HepG2 (cell line): ENCODE results near the gene TEX22. TPM values are rescaled to one million over a fixed set of nuclear protein-coding genes. Genes with fewer than 3 reads are reported as not detected.

Source experiments
- AGO1 ChIP-seq: fragments of 200-400 bp; formaldehyde crosslinking; IDR thresholded peaks from 2 replicates; pipeline ENCODE4 v1.6.1; 2017; ENCODE audit warnings: mild to moderate bottlenecking, low read depth, low read length, moderate library complexity; ENCODE audit not compliant: poor library complexity, severe bottlenecking
- ARID2 ChIP-seq: sonication (generic); formaldehyde crosslinking; IDR thresholded peaks from 2 replicates; pipeline ENCODE4 v1.8.1; 2022; ENCODE audit warnings: mild to moderate bottlenecking, missing genetic modification reagents, borderline replicate concordance
- CHD2 ChIP-seq: IDR thresholded peaks from 2 replicates; pipeline ENCODE4 v1.6.1; 2011; ENCODE audit warnings: low read depth, low read length, improper control_type of control experiment
- HNF4G ChIP-seq, 2 experiments: sonication (generic) in 1 of 2; formaldehyde crosslinking in 1 of 2; IDR thresholded peaks; 2 replicates each; pipeline versions ENCODE4 v1.4.0 to v1.6.1; 2011 to 2020; ENCODE audit warnings: borderline replicate concordance in 2 of 2, low read depth in 2 of 2, mild to moderate bottlenecking in 2 of 2, low read length in 1 of 2, missing genetic modification reagents in 1 of 2, moderate library complexity in 1 of 2
- NKX3-1 ChIP-seq: sonication (generic); formaldehyde crosslinking; IDR thresholded peaks from 2 replicates; pipeline ENCODE4 v1.5.0; 2020; ENCODE audit warnings: missing genetic modification reagents
- TMF1 ChIP-seq: sonication (generic); formaldehyde crosslinking; IDR thresholded peaks from 2 replicates; pipeline ENCODE4 v1.8.1; 2022; ENCODE audit warnings: low read depth, missing genetic modification reagents
- ZNF337 ChIP-seq: sonication (generic); formaldehyde crosslinking; IDR thresholded peaks from 2 replicates; pipeline ENCODE4 v1.5.1; 2020; ENCODE audit warnings: missing genetic modification reagents, low read depth, mild to moderate bottlenecking, borderline replicate concordance
- ZNF33A ChIP-seq: sonication (generic); formaldehyde crosslinking; IDR thresholded peaks from 2 replicates; pipeline ENCODE4 v1.5.1; 2020; ENCODE audit warnings: missing genetic modification reagents, mild to moderate bottlenecking, moderate library complexity, borderline replicate concordance
- ZNF33B ChIP-seq: sonication (generic); formaldehyde crosslinking; IDR thresholded peaks from 2 replicates; pipeline ENCODE4 v1.5.1; 2020; ENCODE audit warnings: mild to moderate bottlenecking, missing genetic modification reagents
- ZNF546 ChIP-seq: sonication (generic); formaldehyde crosslinking; conservative IDR thresholded peaks from 2 replicates; pipeline ENCODE4 v1.8.1; 2023; ENCODE audit warnings: mild to moderate bottlenecking, missing genetic modification reagents
- ZNF563 ChIP-seq: sonication (generic); formaldehyde crosslinking; IDR thresholded peaks from 2 replicates; pipeline ENCODE4 v1.8.0; 2022; ENCODE audit warnings: mild to moderate bottlenecking, moderate library complexity, missing genetic modification reagents
- ZNF782 ChIP-seq: sonication (generic); formaldehyde crosslinking; IDR thresholded peaks from 2 replicates; pipeline ENCODE4 v1.4.0; 2020; ENCODE audit warnings: missing genetic modification reagents, mild to moderate bottlenecking, borderline replicate concordance
- polyA plus RNA-seq, 8 experiments: library from polyadenylated mRNA; depleted of rRNA in 3 of 8; stranded (reverse) in 7 of 8; unstranded in 1 of 8; fragments of >200 nt; fragmentation: Illumina TruSeq in 4 of 8; extraction: Trizol in 4 of 8; gene quantifications; 2 replicates each; pipeline versions ENCODE4 v1.2.1 to v1.2.3, GENCODE V29; 2011 to 2016; ENCODE audit warnings: low read depth in 4 of 8, missing spikeins in 1 of 8, mixed read lengths in 1 of 8; ENCODE audit not compliant: insufficient read depth in 1 of 8
- total RNA-seq, 5 experiments: library from RNA; depleted of rRNA; stranded (reverse); fragments of >200 nt; fragmentation: Illumina TruSeq; extraction: Trizol; gene quantifications; 2 replicates each; pipeline ENCODE4 v1.2.3, GENCODE V29; 2016; ENCODE audit warnings: low read depth in 1 of 5
- TF ChIP-seq, protein P1 (sequence below): sonication (generic); formaldehyde crosslinking; IDR thresholded peaks from 2 replicates; pipeline ENCODE4 v1.4.0; 2020; ENCODE audit warnings: missing genetic modification reagents
- TF ChIP-seq, protein P2 (sequence below): sonication (generic); formaldehyde crosslinking; IDR thresholded peaks from 2 replicates; pipeline ENCODE4 v1.5.0; 2020; ENCODE audit warnings: missing genetic modification reagents
- TF ChIP-seq, protein P3 (sequence below), 2 experiments: fragments of 450-650 bp in 1 of 2; sonication (generic) in 1 of 2; formaldehyde crosslinking in 1 of 2; IDR thresholded peaks; 2 replicates each; pipeline versions ENCODE4 v1.6.1 to v1.8.0; 2016 to 2022; ENCODE audit warnings: antibody characterized with exemption in 1 of 2, mild to moderate bottlenecking in 1 of 2, missing genetic modification reagents in 1 of 2

The TEX22 gene
- total and polyA plus RNA-seq, 2 of the 13 experiments (the other 11 are each of a cell fraction or from before 2014, with no cell fraction given): 0.07 to 0.27 TPM

DNA sequence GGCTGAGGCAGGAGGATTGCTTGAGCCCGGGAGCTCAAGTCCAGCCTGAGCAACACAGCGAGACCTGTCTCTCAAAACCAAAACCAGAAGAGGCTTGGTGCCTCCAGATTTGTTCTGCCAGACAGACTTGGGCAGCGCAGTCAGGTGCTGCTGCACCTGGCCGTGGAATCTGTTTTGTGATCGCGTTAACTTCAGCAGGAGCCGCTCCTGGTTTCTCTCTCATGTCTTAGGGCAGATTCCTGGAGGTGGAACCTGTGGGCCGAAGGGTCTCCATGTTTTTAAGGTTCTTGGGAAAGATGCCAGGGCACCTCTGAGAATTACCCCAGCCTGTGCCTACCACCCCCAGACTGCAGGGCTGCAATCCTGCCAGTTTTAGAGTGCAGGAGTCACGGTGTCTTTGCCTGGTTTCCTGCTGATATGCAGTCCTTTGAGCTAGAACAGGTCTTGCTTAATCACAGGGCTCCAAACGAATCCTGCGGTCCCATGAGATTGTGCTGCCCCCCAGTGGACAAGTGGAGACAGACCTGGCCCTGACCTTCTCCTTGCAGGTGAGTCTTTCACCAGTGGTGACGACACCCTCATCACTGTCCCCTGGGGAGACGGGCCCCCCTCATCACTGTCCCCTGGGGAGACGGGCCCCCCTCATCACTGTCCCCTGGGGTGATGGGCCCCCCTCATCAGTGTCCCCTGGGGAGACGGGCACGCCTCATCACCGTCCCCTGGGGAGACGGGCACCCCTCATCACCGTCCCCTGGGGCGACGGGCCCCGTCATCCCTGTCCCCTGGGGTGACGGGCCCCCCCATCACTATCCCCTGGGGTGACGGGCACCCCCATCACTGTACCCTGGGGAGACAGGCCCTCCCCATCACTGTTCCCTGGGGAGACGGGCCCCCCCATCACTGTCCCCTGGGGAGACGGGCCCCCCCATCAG lies 46.2 kb upstream of the TEX22 start (continued):
- TF ChIP-seq, protein P1, sequence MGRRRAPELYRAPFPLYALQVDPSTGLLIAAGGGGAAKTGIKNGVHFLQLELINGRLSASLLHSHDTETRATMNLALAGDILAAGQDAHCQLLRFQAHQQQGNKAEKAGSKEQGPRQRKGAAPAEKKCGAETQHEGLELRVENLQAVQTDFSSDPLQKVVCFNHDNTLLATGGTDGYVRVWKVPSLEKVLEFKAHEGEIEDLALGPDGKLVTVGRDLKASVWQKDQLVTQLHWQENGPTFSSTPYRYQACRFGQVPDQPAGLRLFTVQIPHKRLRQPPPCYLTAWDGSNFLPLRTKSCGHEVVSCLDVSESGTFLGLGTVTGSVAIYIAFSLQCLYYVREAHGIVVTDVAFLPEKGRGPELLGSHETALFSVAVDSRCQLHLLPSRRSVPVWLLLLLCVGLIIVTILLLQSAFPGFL (CRISPR knock-in tag): no peak
- TF ChIP-seq ZNF546 (no peak), HNF4G (IDR thresholded peaks at IDR 0.05; ENCODE audit: borderline replicate concordance, low read depth, low read length) (no peak), HNF4G (CRISPR knock-in tag; IDR thresholded peaks at IDR 0.05; ENCODE audit: borderline replicate concordance, low read depth) (no peak), TMF1 (CRISPR knock-in tag) (no peak), AGO1 (no peak), ZNF33B (CRISPR knock-in tag) (no peak), NKX3-1 (no peak), ZNF33A (no peak), ZNF337 (CRISPR knock-in tag) (no peak), ZNF563 (CRISPR knock-in tag) (no peak), CHD2 (no peak), ZNF782 (CRISPR knock-in tag) (no peak), ARID2 (CRISPR knock-in tag) (no peak)
- TF ChIP-seq, protein P2, sequence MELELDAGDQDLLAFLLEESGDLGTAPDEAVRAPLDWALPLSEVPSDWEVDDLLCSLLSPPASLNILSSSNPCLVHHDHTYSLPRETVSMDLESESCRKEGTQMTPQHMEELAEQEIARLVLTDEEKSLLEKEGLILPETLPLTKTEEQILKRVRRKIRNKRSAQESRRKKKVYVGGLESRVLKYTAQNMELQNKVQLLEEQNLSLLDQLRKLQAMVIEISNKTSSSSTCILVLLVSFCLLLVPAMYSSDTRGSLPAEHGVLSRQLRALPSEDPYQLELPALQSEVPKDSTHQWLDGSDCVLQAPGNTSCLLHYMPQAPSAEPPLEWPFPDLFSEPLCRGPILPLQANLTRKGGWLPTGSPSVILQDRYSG (CRISPR knock-in tag): no peak
- TF ChIP-seq, protein P3, sequence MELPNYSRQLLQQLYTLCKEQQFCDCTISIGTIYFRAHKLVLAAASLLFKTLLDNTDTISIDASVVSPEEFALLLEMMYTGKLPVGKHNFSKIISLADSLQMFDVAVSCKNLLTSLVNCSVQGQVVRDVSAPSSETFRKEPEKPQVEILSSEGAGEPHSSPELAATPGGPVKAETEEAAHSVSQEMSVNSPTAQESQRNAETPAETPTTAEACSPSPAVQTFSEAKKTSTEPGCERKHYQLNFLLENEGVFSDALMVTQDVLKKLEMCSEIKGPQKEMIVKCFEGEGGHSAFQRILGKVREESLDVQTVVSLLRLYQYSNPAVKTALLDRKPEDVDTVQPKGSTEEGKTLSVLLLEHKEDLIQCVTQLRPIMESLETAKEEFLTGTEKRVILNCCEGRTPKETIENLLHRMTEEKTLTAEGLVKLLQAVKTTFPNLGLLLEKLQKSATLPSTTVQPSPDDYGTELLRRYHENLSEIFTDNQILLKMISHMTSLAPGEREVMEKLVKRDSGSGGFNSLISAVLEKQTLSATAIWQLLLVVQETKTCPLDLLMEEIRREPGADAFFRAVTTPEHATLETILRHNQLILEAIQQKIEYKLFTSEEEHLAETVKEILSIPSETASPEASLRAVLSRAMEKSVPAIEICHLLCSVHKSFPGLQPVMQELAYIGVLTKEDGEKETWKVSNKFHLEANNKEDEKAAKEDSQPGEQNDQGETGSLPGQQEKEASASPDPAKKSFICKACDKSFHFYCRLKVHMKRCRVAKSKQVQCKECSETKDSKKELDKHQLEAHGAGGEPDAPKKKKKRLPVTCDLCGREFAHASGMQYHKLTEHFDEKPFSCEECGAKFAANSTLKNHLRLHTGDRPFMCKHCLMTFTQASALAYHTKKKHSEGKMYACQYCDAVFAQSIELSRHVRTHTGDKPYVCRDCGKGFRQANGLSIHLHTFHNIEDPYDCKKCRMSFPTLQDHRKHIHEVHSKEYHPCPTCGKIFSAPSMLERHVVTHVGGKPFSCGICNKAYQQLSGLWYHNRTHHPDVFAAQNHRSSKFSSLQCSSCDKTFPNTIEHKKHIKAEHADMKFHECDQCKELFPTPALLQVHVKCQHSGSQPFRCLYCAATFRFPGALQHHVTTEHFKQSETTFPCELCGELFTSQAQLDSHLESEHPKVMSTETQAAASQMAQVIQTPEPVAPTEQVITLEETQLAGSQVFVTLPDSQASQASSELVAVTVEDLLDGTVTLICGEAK (IDR thresholded peaks at IDR 0.05): no peak
- TF ChIP-seq, protein P3 (CRISPR knock-in tag; IDR thresholded peaks at IDR 0.05): no peak
